HEK293 (cell line): Measurements from ENCODE around the gene CFAP46.
A peak's percentile ranks its signal among the peaks of the same experiment; 100 is the strongest.
"Not testable (repeated sequence)": the region's sequence is repeated elsewhere in the genome, so short reads cannot be mapped to it uniquely, and the experiment has no call there.

Experiments used
- CTCF ChIA-PET: fragments of 350-600 bp; formaldehyde crosslinking; extraction: SDS; loops from one replicate; lab custom pipeline; 2021; ENCODE audit warnings: antibody characterized with exemption; lab: Yijun Ruan, JAX
- POLR2A ChIA-PET: fragments of 300-600 bp; formaldehyde crosslinking; extraction: SDS; loops from one replicate; lab custom pipeline; 2020; ENCODE audit warnings: antibody characterized with exemption, inconsistent platforms; lab: Yijun Ruan, JAX
- H3K27ac ChIP-seq: fragments of 200-500 bp; sonication (Bioruptor generic); 2 replicates; pipeline ENCODE4 v1.5.1; 2014; ENCODE audit warnings: low read depth, low read length, control low read depth, inconsistent platforms; ENCODE audit errors: extremely low read depth
- H3K36me3 ChIP-seq, 2 experiments: fragments of 200-500 bp in 1 of 2; sonication (Bioruptor generic) in 1 of 2; 1 replicate in 1 of 2; 2 replicates in 1 of 2; pipeline ENCODE4 v1.5.1; 2014 to 2017; ENCODE audit warnings: inconsistent platforms in 2 of 2, low read length in 2 of 2; ENCODE audit not compliant: control insufficient read depth in 2 of 2, insufficient read depth in 1 of 2
- H3K4me1 ChIP-seq: fragments of 200-500 bp; sonication (Bioruptor generic); 2 replicates; pipeline ENCODE4 v1.5.1; 2014; ENCODE audit warnings: mild to moderate bottlenecking, low read length, inconsistent platforms; ENCODE audit not compliant: control insufficient read depth, insufficient read depth
- H3K4me3 ChIP-seq: 2 replicates; pipeline ENCODE4 v1.5.1; 2011; ENCODE audit warnings: low read depth, mild to moderate bottlenecking, control low read depth, low read length, moderate library complexity
- H3K9me3 ChIP-seq: fragments of 200-500 bp; sonication (Bioruptor generic); 2 replicates; pipeline ENCODE4 v1.5.1; 2014; ENCODE audit warnings: low read depth, low read length, inconsistent platforms; ENCODE audit not compliant: control insufficient read depth, insufficient read depth
- GLIS1 ChIP-seq: fragments of 450-650 bp; formaldehyde crosslinking; IDR thresholded peaks from 2 replicates; pipeline ENCODE4 v1.5.1; 2016; ENCODE audit warnings: missing biosample characterization, missing genetic modification characterization
- KLF10 ChIP-seq: fragments of 450-650 bp; IDR thresholded peaks from 2 replicates; pipeline ENCODE4 v1.5.1; 2018; ENCODE audit warnings: missing biosample characterization, mild to moderate bottlenecking, missing genetic modification characterization
- MYNN ChIP-seq: fragments of 450-650 bp; formaldehyde crosslinking; IDR thresholded peaks from 2 replicates; pipeline ENCODE4 v1.5.1; 2016; ENCODE audit warnings: missing biosample characterization, missing genetic modification characterization, borderline replicate concordance
- MZF1 ChIP-seq: fragments of 450-650 bp; formaldehyde crosslinking; IDR thresholded peaks from 2 replicates; pipeline ENCODE4 v1.5.1; 2017; ENCODE audit warnings: missing biosample characterization, missing genetic modification characterization, borderline replicate concordance
- SETDB1 ChIP-seq: IDR thresholded peaks from one replicate; pipeline ENCODE4 v1.6.1; 2017; ENCODE audit warnings: mild to moderate bottlenecking, low read length, moderate library complexity, mixed read lengths; ENCODE audit not compliant: insufficient read length
- SP2 ChIP-seq: fragments of 450-650 bp; formaldehyde crosslinking; IDR thresholded peaks from 2 replicates; pipeline ENCODE4 v1.5.1; 2016; ENCODE audit warnings: missing biosample characterization, missing genetic modification characterization
- ZEB2 ChIP-seq: fragments of 450-650 bp; formaldehyde crosslinking; IDR thresholded peaks from 2 replicates; pipeline ENCODE4 v1.5.1; 2016; ENCODE audit warnings: missing biosample characterization, missing genetic modification characterization
- ZFP37 ChIP-seq: fragments of 450-650 bp; formaldehyde crosslinking; IDR thresholded peaks from 2 replicates; pipeline ENCODE4 v1.5.1; 2016; ENCODE audit warnings: missing biosample characterization, missing genetic modification characterization
- ZNF132 ChIP-seq: fragments of 450-650 bp; formaldehyde crosslinking; IDR thresholded peaks from 2 replicates; pipeline ENCODE4 v1.5.1; 2017; ENCODE audit warnings: missing biosample characterization, missing genetic modification characterization, borderline replicate concordance
- ZNF214 ChIP-seq: fragments of 450-650 bp; formaldehyde crosslinking; IDR thresholded peaks from 2 replicates; pipeline ENCODE4 v1.5.1; 2017; ENCODE audit warnings: missing biosample characterization, mild to moderate bottlenecking, missing genetic modification characterization, borderline replicate concordance
- ZNF426 ChIP-seq: fragments of 450-650 bp; formaldehyde crosslinking; IDR thresholded peaks from 2 replicates; pipeline ENCODE4 v1.5.1; 2017; ENCODE audit warnings: missing biosample characterization, missing genetic modification characterization, mild to moderate bottlenecking, inconsistent platforms, moderate library complexity
- ZNF48 ChIP-seq: fragments of 450-650 bp; formaldehyde crosslinking; IDR thresholded peaks from 2 replicates; pipeline ENCODE4 v1.5.1; 2016; ENCODE audit warnings: missing biosample characterization, missing genetic modification characterization
- ZNF629 ChIP-seq: fragments of 450-650 bp; formaldehyde crosslinking; IDR thresholded peaks from 2 replicates; pipeline ENCODE4 v1.5.1; 2017; ENCODE audit warnings: missing biosample characterization, missing genetic modification characterization
- ZNF76 ChIP-seq: fragments of 450-650 bp; formaldehyde crosslinking; IDR thresholded peaks from 2 replicates; pipeline ENCODE4; 2016; ENCODE audit warnings: low read depth, missing biosample characterization, missing genetic modification characterization, borderline replicate concordance
- TF ChIP-seq, protein P1 (sequence below): fragments of 450-650 bp; formaldehyde crosslinking; IDR thresholded peaks from 2 replicates; pipeline ENCODE4 v1.5.1; 2016; ENCODE audit warnings: missing biosample characterization, missing genetic modification characterization
- TF ChIP-seq, protein P2 (sequence below): fragments of 450-650 bp; formaldehyde crosslinking; IDR thresholded peaks from 2 replicates; pipeline ENCODE4 v1.5.1; 2016; ENCODE audit warnings: missing biosample characterization, missing genetic modification characterization
- TF ChIP-seq, protein P3 (sequence below): fragments of 450-650 bp; formaldehyde crosslinking; IDR thresholded peaks from 2 replicates; pipeline ENCODE4 v1.5.1; 2016; ENCODE audit warnings: missing biosample characterization, missing genetic modification characterization
- TF ChIP-seq, protein P4 (sequence below): fragments of 450-650 bp; formaldehyde crosslinking; IDR thresholded peaks from 2 replicates; pipeline ENCODE4 v1.5.1; 2016; ENCODE audit warnings: missing biosample characterization, missing genetic modification characterization

Gene CFAP46

DNA sequence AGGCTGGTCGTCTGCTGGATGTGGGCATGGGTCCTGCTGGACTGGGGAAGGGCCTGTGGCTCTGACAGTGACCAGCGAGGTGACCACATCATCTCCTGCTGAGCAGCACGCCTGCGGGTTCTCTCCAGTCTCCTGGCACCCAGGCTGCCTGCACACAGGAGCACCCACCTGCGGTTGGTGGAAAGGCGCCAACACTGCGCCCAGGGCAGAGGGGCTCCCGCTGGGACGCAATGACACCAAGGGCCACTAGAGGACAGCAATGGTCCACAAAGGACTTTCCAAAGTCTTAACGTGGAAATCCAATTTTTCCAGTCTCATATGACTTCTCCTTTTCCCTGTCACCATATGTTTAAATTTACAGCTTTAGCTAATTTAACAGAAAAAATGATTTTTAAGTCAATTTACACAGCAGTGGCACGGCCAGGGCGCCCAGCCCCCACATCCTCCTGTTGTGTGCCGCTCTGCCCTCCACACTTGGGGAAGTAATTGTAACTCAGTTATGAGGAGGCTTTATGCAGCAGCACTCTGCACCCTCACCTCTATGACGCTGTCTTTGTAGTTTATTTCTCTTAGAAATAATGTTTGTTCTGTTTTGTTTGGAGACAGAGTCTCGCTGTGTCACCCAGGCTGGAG is 38.1 kb downstream of the CFAP46 start (continued):
- TF ChIP-seq, protein P1, sequence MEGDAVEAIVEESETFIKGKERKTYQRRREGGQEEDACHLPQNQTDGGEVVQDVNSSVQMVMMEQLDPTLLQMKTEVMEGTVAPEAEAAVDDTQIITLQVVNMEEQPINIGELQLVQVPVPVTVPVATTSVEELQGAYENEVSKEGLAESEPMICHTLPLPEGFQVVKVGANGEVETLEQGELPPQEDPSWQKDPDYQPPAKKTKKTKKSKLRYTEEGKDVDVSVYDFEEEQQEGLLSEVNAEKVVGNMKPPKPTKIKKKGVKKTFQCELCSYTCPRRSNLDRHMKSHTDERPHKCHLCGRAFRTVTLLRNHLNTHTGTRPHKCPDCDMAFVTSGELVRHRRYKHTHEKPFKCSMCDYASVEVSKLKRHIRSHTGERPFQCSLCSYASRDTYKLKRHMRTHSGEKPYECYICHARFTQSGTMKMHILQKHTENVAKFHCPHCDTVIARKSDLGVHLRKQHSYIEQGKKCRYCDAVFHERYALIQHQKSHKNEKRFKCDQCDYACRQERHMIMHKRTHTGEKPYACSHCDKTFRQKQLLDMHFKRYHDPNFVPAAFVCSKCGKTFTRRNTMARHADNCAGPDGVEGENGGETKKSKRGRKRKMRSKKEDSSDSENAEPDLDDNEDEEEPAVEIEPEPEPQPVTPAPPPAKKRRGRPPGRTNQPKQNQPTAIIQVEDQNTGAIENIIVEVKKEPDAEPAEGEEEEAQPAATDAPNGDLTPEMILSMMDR: peak; percentile 80

DNA sequence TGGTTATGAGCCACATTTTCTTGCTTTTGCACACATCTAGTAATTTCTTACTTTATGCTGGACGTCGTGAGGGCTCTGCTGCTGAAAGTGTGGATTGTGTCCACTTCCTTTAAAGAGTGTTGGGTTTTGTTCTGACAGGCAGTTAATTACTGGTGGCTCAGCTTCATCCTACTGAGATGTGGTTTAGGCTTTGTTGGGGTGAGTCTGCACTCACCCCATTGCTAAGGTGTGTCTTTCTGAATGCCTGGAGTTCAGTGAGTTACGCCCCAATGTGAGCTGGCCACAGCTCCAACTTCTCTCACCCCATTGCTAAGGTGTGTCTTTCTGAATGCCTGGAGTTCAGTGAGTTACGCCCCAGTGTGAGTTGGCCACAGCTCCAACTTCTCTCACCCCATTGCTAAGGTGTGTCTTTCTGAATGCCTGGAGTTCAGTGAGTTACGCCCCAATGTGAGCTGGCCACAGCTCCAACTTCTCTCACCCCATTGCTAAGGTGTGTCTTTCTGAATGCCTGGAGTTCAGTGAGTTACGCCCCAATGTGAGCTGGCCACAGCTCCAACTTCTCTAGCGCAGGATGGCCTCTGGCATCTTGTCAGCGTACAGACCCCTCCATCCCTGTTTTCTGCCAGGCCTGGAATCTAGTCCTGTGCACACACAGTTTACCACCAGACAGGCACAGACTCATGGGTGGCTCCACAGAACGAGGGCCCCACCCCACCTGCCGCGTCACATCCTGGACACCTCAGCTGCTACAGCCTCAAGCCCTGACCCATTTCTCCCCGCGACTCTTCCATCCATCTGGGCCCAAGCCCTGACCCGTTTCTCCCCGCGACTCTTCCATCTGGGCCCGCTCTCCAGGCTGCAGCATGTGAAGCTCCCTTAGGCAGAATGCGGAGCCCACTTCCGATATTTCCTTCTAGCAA is 39.5 kb downstream of the CFAP46 start:
- ChIA-PET POLR2A (interaction anchor here (0.5 kb wide), 1 partner anchor 74 kb away, joined by 3 read pairs; no protein-coding TSS in a partner anchor), CTCF (interaction anchor here (0.6 to 5.2 kb wide), 17 partner anchors 8 to 587 kb away, joined by 3 to 31 read pairs (median 3); no protein-coding TSS in a partner anchor)
- not testable (repeated sequence) for H3K4me3 ChIP-seq, H3K9me3 ChIP-seq, H3K4me1 ChIP-seq, H3K27ac ChIP-seq, H3K36me3 ChIP-seq

DNA sequence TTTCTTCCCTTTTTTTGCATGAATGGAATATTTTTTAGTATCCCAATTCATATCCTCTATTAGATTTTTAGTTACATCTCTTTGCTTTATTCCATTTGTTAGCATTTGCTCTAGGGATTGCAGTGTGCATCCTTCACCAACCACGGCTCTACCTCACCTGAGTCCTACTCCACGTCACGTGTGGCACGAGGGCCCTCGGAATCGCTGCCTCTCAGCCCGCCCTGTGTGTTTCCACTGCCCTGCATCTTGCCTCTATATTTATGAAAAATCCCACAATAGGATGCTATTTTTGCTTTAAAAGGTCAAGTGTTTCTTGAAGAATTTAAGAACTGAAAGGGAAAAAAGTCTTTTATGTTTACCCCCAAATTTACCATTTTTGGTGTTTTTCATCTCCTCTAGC is 41.0 kb downstream of the CFAP46 start:
- H3K4me3 ChIP-seq: no peak overlapping the region
- CTCF ChIA-PET: interaction anchor here (1.3 to 5.2 kb wide), 3 partner anchors 14 to 247 kb away, joined by 3 to 31 read pairs (median 4); no protein-coding TSS in a partner anchor
- no peaks in the 10 kb centered on the region for H3K9me3 ChIP-seq
- no peaks in the 10 kb centered on the region for H3K36me3 ChIP-seq
- TF ChIP-seq ZNF132 (tag by site-specific recombination): no peak
- no peak for TF ChIP-seq SETDB1
- TF ChIP-seq ZNF214 (tag by site-specific recombination): no peak
- TF ChIP-seq, protein P2, sequence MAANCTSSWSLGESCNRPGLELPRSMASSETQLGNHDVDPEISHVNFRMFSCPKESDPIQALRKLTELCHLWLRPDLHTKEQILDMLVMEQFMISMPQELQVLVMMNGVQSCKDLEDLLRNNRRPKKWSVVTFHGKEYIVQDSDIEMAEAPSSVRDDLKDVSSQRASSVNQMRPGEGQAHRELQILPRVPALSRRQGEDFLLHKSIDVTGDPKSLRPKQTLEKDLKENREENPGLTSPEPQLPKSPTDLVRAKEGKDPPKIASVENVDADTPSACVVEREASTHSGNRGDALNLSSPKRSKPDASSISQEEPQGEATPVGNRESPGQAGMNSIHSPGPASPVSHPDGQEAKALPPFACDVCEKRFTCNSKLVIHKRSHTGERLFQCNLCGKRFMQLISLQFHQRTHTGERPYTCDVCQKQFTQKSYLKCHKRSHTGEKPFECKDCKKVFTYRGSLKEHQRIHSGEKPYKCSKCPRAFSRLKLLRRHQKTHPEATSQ (tag by site-specific recombination): no peak
- TF ChIP-seq MYNN: no peak
- TF ChIP-seq, protein P3, sequence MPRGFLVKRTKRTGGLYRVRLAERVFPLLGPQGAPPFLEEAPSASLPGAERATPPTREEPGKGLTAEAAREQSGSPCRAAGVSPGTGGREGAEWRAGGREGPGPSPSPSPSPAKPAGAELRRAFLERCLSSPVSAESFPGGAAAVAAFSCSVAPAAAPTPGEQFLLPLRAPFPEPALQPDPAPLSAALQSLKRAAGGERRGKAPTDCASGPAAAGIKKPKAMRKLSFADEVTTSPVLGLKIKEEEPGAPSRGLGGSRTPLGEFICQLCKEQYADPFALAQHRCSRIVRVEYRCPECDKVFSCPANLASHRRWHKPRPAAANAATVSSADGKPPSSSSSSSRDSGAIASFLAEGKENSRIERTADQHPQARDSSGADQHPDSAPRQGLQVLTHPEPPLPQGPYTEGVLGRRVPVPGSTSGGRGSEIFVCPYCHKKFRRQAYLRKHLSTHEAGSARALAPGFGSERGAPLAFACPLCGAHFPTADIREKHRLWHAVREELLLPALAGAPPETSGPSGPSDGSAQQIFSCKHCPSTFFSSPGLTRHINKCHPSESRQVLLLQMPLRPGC (tag by site-specific recombination): no peak
- TF ChIP-seq ZNF426 (tag by site-specific recombination): no peak
- TF ChIP-seq, protein P4, sequence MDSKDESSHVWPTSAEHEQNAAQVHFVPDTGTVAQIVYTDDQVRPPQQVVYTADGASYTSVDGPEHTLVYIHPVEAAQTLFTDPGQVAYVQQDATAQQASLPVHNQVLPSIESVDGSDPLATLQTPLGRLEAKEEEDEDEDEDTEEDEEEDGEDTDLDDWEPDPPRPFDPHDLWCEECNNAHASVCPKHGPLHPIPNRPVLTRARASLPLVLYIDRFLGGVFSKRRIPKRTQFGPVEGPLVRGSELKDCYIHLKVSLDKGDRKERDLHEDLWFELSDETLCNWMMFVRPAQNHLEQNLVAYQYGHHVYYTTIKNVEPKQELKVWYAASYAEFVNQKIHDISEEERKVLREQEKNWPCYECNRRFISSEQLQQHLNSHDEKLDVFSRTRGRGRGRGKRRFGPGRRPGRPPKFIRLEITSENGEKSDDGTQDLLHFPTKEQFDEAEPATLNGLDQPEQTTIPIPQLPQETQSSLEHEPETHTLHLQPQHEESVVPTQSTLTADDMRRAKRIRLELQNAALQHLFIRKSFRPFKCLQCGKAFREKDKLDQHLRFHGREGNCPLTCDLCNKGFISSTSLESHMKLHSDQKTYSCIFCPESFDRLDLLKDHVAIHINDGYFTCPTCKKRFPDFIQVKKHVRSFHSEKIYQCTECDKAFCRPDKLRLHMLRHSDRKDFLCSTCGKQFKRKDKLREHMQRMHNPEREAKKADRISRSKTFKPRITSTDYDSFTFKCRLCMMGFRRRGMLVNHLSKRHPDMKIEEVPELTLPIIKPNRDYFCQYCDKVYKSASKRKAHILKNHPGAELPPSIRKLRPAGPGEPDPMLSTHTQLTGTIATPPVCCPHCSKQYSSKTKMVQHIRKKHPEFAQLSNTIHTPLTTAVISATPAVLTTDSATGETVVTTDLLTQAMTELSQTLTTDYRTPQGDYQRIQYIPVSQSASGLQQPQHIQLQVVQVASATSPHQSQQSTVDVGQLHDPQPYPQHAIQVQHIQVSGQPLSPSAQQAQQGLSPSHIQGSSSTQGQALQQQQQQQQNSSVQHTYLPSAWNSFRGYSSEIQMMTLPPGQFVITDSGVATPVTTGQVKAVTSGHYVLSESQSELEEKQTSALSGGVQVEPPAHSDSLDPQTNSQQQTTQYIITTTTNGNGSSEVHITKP (tag by site-specific recombination): no peak
- no peak for TF ChIP-seq ZEB2 (tag by site-specific recombination)
- no peak for TF ChIP-seq GLIS1 (tag by site-specific recombination)
- no peak for TF ChIP-seq MZF1
- TF ChIP-seq KLF10 (tag by site-specific recombination): no peak
- no peak for TF ChIP-seq ZNF76 (tag by site-specific recombination)
- no peak for TF ChIP-seq ZFP37 (tag by site-specific recombination)
- no peak for TF ChIP-seq ZNF629 (tag by site-specific recombination)
- TF ChIP-seq ZNF48 (tag by site-specific recombination): no peak
- TF ChIP-seq SP2 (tag by site-specific recombination): no peak
- POLR2A ChIA-PET: no interaction called here
- no peak overlapping the region for H3K27ac ChIP-seq
- H3K4me1 ChIP-seq: no peaks in the 10 kb centered on the region
